HuH-7 (cell line): ENCODE data around the gene ZNF345.

Source experiments
- DNase-seq: peaks from one replicate; pipeline ENCODE4 v3.0.0; 2011; ENCODE audit warnings: low spot score

Gene ZNF345

DNA sequence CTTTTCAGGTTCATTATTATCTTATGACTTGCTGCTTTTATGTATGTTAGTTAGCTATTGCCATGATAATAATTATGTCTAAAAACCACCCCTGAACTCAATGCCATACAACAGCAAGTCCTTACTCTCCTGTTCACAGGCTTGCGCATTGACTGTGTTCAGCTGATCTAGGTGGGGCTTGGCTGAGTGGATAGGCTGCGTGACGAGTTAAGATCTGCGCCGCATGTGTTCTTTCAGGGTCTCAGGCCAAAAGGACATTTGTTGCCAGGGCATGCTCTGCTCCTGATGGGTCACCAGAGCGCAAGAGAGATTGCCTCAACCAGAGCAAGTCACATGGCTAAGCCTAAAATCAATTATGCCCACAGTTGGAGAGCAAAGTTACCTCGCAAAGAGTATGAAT is 66.3 kb downstream of the ZNF345 start:
- DNase-seq: no peak

DNA sequence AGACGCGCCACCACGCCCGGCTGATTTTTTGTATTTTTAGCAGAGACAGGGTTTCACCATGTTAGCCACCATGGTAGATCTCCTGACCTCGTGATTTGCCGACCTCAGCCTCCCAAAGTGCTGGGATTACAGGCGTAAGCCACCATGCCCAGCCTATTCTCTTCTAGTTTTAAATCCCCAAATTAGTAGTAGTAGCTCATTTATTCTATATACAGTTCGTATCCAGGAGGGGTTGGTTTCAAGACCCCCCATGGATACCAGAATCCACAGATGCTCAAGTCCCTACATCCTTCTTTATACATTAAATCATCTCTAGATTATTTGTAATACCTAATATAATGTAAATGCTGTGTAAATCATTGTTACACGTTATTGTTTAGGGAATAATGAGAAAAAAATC is 67.4 kb downstream of the ZNF345 start:
- DNase-seq: no peak
